Measurements from ENCODE around the gene DSCAML1.

Gene DSCAML1

GRCh38 chr11:117583063-117583801 is 213.8 kb downstream of the DSCAML1 start:
- no peak for TF ChIP-seq CTCF (IDR thresholded peaks at IDR 0.05; ENCODE audit: low read depth, low read length, missing control alignments)
- in situ Hi-C loops (cut with HindIII; ENCODE audit: low pct_ligation_motif_present, low sequenced_read_pairs): no loop called here
- Histone ChIP-seq H3K36me3 (replicated peaks) (no peaks in the 10 kb centered on the region), H3K27me3 (replicated peaks) (peaks cover 2% of the 10 kb centered on the region), H3K4me3 (ENCODE audit: low read depth, low read length) (no peak overlapping the region), H3K27ac (no peak overlapping the region)
- no peak for DNase-seq

GRCh38 chr11:117582433-117582832 is 214.6 kb downstream of the DSCAML1 start:
- Histone ChIP-seq H3K4me3 (ENCODE audit: low read depth, low read length) (no peak overlapping the region), H3K36me3 (replicated peaks) (no peaks in the 10 kb centered on the region), H3K27ac (no peak overlapping the region), H3K27me3 (replicated peaks) (peaks cover 2% of the 10 kb centered on the region)
- in situ Hi-C loops (cut with HindIII; ENCODE audit: low pct_ligation_motif_present, low sequenced_read_pairs): no loop called here
- no peak for DNase-seq
- no peak for TF ChIP-seq CTCF (IDR thresholded peaks at IDR 0.05; ENCODE audit: low read depth, low read length, missing control alignments)

GRCh38 chr11:117580866-117581265 is 216.2 kb downstream of the DSCAML1 start:
- DNase-seq: no peak
- TF ChIP-seq CTCF (IDR thresholded peaks at IDR 0.05; ENCODE audit: low read depth, low read length, missing control alignments): no peak
- Histone ChIP-seq H3K4me3 (ENCODE audit: low read depth, low read length) (no peak overlapping the region), H3K27me3 (replicated peaks) (no peaks in the 10 kb centered on the region), H3K27ac (no peak overlapping the region), H3K36me3 (replicated peaks) (no peaks in the 10 kb centered on the region)
- in situ Hi-C loops (cut with HindIII; ENCODE audit: low pct_ligation_motif_present, low sequenced_read_pairs): no loop called here

GRCh38 chr11:117579161-117579560 is 217.9 kb downstream of the DSCAML1 start:
- Histone ChIP-seq H3K36me3 (replicated peaks) (no peaks in the 10 kb centered on the region), H3K27ac (no peak overlapping the region), H3K4me3 (ENCODE audit: low read depth, low read length) (no peak overlapping the region), H3K27me3 (replicated peaks) (no peaks in the 10 kb centered on the region)
- DNase-seq: no peak
- no peak for TF ChIP-seq CTCF (IDR thresholded peaks at IDR 0.05; ENCODE audit: low read depth, low read length, missing control alignments)
- in situ Hi-C loops (cut with HindIII; ENCODE audit: low pct_ligation_motif_present, low sequenced_read_pairs): no loop called here

GRCh38 chr11:117575856-117576255 is 221.2 kb downstream of the DSCAML1 start:
- Histone ChIP-seq H3K27ac (no peak overlapping the region), H3K4me3 (ENCODE audit: low read depth, low read length) (no peak overlapping the region), H3K27me3 (replicated peaks) (peaks cover 1% of the 10 kb centered on the region), H3K36me3 (replicated peaks) (no peaks in the 10 kb centered on the region)
- no peak for TF ChIP-seq CTCF (IDR thresholded peaks at IDR 0.05; ENCODE audit: low read depth, low read length, missing control alignments)
- no peak for DNase-seq
- in situ Hi-C loops (cut with HindIII; ENCODE audit: low pct_ligation_motif_present, low sequenced_read_pairs): no loop called here

GRCh38 chr11:117574551-117574950 is 222.5 kb downstream of the DSCAML1 start:
- Histone ChIP-seq H3K4me3 (ENCODE audit: low read depth, low read length) (no peak overlapping the region), H3K36me3 (replicated peaks) (no peaks in the 10 kb centered on the region), H3K27ac (no peak overlapping the region), H3K27me3 (replicated peaks) (peaks cover 1% of the 10 kb centered on the region)
- in situ Hi-C loops (cut with HindIII; ENCODE audit: low pct_ligation_motif_present, low sequenced_read_pairs): no loop called here
- no peak for DNase-seq
- TF ChIP-seq CTCF (IDR thresholded peaks at IDR 0.05; ENCODE audit: low read depth, low read length, missing control alignments): no peak

All from brain microvascular endothelial cell (primary cell).